Medulla oblongata (tissue), 1 donor: ENCODE data around the gene MEIS2.

Experiments used
- DNase-seq: peaks from one replicate; pipeline ENCODE4 v3.0.0-alpha.2; 2015; ENCODE audit errors: extremely low spot score

The MEIS2 gene

DNA sequence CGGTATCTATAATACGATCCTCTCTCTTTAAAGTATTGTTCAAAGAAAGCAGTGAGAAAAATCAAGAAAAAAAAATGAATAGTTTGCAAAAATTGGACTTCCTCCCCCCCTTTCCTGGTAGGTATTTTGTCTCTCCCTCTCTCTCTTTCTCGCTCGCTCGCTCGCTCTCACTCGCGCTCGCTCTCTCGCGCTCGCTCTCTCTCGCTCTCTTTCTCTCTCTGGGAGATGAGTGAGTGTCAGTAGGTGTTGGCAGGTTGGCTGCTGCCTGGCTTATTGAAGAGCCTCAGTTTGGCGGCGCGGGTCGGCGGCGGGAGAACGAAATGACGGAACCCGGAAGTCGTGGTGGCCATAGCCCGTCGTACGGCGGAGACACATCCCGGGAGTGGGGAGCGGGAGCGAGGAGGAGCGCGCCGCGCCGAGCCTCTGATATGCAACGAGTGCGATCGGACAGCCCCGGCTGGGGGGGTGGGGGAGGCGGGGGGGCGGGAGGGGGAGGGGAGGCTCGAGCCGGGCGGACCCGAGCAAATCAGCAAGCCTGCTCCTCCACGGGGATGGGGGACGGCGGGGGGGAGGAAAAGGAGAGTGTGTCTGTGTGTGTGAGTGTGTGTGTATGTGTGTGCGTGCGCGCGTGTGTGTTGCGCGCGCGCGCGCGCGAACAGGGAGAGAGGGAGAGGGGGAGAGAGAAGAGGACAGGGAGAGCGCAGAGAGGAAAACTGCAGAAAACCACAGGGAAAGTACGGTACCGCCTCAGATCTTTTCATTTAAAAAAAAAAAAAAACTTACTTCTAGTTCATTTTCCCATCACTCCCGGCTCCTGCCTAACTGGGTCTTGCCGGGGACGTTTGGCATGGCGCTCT lies at the start of gene MEIS2:
MEIS2 (minus strand) TSS at position 441 of the 857 bp plus-strand sequence. CDS start 1,083 bp downstream, outside the sequence.
- DNase-seq: peak; percentile 91

DNA sequence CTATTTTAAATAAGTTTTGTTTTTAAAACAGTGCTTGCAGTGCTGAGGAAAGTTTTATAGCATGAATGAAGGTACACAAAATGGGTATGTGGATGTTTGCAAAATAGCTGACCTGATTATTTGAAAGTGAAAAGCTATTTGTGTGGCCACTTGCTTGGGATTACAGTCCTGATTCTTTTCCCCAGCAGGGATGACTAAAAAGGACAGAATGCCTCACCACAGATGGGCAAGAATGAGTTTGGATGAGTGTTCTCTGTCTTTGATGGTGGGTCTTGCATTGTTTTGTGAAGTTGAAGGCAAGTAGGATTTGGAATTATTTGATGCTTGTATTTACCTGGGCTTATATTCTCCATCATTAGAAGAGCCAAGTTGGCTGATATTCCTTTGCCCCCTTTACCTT lies 48.8 kb upstream of the MEIS2 start:
- no peak for DNase-seq

DNA sequence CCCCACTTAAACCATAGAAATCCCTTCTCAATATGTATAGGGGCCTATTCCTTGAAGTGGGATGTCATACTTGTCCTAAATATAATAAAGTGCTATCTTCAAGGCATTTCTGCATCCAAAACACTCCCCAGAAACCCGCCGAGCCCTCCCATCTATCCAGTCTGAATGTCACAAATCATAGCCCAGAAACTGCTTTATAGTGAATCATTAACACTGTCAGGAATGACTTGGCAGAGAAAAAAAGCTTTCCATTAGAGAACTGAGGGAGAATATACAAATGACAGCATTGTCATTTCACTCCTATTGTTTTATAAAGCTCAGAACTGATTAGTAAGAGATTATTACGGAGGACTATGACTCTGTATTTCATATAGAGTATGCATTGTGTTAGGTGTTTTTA lies 48.4 kb upstream of the MEIS2 start:
- DNase-seq: no peak

DNA sequence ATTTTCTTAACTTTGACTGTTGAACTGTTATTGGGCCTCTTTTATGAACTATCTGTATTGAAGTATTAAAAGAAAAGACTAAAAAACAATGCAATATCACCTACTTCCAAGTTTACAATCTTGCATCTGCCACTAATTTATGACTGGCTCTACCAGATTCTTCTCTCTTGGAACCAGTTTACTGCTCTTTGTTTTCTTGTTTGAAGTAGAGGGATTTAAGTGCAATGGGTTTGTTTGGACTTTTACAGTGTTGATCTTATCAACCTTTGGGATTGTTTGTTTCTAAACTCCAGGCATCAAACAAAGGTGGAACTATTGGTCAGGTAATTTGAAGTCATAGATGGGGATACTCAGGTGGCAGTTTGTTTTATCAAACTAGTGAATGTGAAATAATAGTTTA lies 43.0 kb upstream of the MEIS2 start:
- DNase-seq: no peak

DNA sequence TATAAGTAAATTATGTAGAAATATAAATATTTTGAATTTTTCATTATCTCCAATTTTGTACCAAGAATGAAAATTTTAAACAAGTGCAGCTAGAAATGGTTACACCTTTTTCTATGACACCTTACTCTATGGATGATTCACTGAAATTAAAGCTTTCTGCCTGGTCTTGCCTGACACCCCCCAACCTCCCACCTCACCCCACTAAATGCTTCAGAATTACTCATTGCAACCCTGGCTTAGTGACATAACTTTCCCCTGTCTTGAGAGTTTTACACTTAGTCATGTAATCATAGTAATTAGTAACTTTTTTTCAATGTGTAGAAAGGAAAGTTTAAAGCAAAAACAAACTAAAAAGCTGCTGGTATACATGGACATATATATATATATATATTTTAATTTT lies 42.0 kb upstream of the MEIS2 start:
- DNase-seq: no peak

DNA sequence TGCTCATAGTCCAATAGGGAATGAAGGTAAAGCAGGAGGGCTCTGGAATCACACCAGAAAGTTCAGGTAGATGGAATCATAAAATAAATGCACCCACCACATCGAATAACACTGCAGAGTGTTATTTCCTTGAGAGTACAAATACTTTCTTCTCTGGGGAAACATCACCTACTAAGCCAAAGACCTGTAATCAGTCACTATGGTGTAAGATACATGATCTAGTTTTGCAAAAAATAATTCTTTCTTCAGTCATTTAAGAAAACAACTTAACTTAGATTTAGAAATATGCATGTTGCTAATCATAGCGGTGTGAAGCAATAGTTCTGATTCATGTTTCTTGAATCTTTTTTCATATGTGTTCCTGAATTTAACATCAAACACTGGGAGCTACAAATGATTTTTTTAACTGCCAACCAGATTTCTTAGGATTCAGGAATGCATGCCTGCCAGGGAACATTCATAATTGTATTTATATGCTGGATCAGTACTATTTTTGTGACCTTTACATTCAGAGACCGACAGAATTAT lies 40.2 kb upstream of the MEIS2 start:
- DNase-seq: no peak

DNA sequence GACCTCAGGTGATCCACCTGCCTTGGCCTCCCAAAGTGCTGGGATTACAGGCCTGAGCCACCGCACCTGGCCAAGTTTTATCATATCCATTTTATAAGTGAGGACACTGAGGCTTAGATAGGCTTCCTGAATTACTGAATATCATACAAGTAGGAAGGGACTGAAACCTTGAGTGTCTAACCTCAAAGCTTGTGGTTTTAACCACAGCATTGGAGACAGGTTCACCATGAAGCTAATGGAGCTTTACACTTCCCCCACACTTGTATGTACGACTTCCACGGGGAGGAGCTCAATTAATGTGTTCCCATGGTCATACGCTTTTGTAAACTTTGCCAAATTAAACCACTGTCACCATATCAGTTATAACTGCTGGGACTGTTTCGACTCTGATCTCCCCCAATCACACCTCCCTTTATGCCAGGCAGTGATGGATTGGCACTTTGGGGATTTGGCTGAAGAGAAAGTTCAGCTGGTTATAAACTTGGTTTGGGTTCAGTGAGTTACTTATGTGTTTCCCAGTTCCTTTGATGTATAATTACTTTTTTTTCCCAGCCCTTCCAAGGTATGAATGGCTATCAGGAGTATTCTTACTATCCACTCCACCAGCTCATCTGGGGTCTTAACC lies 38.4 kb upstream of the MEIS2 start:
- no peak for DNase-seq

DNA sequence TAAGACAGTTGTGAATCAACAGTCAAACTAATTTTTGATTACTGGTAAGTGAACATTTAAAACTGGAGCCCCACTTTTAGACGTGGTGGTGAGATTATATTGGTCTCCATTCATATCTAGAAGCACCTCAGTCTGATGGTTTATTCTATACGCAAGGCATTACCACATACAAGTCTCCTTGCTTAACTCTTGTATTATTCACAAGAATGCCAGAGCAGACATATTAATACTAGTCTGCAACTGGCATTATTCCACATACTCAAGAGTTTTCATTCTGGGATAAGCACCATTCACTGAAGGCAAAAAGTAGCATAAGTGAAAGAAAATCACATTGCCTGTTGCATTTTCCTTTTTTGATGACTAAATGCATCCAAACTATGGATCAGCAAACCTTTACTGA lies 36.9 kb upstream of the MEIS2 start:
- no peak for DNase-seq

DNA sequence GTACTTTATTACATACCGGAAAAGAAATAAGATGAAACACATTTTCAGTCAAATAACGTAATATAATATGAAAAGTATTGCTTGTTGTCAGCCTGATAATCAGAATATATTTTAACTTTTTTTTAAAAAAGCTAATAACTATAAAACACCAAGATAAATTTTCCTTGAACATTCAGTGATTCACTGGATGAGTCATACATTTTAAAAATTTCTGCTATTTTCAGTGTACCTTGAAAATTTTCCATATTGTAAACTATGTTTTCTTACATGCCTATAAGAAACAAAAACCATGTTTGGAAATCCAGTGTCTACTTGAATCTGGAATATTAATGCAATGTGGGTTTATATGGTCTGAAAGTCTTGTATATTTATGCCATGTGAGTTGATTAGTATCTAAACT lies 36.3 kb upstream of the MEIS2 start:
- DNase-seq: no peak

DNA sequence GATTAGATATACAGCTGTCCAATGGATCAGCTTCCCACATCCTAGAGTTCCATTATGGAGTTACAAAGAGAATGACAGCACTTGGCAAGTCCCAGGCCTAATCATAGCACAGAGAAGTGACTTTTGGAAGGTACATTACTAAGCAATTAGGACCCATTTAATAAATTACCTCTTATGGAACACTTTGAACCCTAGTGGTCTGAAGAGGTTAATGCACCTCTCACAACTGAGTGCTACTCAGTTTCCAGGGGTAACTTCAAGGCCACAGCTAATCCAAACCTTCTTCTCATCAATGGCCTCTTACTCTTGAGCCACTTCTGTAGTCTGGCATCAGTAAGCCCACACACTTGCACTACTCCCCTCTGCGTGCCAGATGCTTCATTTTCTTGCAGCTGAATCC lies 34.9 kb upstream of the MEIS2 start:
- no peak for DNase-seq

DNA sequence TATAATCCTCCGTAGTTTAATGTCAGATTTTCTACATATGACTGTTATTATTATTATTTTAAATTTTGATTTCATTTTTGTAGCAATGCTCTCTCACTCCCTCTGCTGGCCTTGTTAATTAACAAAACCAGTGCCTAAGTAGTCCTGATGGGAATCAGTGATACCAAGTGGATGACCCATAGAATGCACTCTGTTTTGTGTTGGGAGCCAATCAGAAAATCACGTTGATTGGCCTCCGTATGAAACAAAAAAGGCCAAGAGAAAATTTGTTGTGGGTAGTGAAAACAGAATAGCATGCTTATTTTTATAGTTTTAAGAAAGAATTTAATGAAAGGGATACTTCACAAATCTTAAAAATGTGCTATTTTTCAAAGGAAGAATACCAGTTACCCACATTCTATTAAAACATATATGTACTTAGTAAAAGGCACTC lies 34.4 kb upstream of the MEIS2 start:
- peak; percentile 47 for DNase-seq

DNA sequence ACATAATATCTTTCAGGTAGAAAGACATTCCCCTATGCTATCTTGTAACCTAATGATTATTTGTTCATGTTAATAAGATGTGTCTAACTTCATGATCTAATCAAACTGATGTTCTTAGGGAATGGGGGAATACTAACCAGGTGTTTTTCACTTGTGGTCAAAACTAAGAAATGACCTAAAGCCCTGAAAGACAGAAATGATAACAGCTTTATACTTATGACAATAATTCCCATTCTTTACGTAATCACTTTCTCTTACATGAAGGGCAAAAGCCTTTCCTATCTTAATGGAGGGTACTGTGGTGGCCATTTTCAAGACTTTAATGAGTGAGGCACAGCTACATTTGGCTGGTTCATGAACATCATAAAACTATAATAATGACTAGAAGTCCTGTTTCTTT lies 33.9 kb upstream of the MEIS2 start:
- no peak for DNase-seq

DNA sequence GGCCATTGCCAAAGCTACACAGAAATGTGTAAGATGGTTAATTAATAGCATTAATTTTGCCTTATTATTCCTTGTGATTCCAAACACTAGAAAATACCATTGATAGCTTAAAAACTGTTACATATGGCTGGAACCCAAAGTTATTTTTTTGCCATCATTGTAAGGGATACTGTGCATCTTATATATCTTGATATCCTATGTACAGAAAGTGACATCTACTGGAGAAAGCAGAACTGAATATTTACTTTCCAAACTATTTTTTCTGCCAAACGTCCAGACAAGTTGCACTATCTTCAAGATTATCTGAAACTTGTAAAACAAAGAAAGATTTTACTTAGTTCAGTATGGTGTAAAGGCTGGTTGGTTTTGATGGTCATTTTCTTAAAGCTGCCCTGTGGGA lies 33.3 kb upstream of the MEIS2 start:
- DNase-seq: peak; percentile 48

DNA sequence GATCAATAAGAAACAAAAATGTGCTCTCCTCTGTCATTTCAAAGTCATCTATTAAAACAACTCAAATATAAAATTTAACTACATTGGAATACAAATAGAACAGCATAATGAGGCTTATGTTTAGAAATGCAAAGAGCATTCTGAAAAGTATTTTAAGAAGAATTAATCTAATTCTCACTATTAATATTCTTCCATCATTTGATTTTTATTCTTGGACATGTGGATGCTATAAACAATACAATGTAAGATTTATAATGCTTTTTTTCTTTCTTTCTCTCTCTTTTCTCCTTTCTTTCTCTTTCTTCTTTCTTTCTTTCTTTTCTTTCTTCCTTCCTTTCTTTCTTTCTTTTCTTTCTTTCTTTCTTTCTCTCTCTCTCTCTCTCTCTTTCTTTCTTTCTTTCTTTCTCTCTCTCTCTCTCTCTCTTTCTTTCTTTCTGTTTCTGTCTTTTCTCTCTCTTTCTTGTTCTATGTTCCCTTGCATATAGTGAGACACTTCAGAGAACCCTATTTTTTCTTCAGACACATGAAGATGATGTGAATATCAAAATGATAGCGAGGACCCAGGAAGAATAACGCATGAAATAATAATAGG lies 32.6 kb upstream of the MEIS2 start:
- DNase-seq: no peak

DNA sequence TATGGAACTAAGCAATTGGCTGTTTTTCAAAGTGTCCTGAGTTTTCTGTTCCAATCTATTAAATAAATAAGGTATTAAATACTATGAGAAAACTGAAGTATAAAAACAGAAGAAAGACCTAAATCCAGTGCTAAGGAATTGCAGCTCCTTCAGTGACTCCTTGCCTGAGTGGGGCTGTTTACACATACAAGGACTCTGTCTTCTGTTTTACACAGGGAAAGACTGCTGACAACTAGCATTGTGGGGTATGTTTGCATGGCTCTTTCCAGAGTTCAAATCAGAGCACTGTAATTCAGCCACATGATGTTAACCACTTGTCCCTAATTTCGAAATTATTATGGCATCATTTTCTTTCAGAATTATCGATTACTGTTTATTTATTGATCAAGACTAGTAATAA lies 31.3 kb upstream of the MEIS2 start:
- DNase-seq: no peak

DNA sequence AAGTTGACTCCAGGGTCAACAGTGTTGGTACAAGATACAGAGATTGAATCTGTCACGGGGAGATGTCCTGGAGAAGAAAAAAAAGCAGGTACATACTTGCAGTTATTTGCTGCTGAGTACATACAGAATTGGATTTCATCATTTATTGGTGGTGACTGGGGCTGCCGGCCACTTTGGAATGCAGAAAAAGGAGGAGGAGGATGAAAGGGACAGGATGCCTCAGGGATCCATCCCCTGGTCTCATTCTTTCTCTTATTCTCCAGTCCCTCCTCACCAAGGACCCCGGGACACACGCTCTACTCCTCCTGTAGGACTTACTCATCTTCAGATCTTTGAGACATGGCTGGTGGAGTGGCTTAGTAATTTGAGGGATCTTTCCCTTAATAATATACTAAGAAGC lies 30.0 kb upstream of the MEIS2 start:
- no peak for DNase-seq

DNA sequence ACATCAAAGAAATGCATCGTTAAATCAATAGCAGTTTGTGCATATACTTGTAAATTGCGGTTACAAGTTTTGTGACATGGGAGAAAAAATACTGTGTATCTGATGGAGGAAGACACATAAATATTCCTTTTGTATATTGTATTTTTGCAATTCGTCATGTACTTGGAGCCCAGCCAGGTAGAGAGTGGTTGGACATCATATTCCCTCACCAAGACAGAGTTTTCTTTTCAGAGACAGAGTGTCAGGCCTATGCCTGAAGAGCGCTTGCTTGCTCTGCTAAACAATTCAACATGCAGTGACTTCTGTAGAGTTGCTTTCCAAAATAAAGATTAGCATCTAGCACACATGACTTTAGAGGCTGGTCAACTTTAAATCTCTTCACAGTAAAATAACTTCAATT lies 24.8 kb upstream of the MEIS2 start:
- no peak for DNase-seq

DNA sequence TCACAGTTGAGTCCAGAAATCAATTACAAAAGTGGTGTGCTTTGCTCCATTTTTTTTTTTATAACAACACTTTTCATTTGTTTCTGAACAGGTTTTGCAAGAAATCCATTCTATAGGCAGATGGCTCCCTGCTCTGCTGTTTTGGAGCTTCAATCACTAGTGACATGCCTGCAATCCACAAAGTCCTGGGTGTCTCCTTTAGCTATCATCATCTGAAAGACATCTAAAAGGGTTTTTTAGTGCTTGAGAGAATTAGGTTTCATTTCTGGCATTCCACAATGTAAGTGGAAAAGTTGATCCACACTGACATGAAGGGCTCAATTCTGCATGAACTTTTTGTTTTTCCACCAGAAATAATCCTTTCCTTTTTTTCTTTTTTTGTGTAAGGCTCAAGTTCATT lies 24.0 kb upstream of the MEIS2 start:
- no peak for DNase-seq

DNA sequence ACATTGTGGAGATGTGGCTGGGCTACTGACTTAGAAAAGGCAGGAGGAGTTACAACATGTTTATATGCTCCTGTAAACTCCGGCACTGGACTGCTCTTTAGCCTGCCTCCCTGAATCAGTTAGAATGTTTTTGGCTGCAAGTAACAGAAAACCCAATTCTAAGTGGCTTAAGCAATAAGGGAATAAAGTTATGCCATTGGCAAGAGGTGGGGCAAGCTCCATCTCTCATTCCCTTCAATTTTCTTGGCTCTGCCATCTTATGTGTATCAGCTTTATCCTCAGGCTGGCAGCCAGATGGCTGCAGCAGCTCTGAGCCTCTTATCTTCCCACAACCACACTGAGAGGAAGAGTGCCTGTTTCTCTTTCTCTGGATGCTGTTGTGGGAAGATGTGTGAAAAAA lies 22.4 kb upstream of the MEIS2 start:
- DNase-seq: no peak

DNA sequence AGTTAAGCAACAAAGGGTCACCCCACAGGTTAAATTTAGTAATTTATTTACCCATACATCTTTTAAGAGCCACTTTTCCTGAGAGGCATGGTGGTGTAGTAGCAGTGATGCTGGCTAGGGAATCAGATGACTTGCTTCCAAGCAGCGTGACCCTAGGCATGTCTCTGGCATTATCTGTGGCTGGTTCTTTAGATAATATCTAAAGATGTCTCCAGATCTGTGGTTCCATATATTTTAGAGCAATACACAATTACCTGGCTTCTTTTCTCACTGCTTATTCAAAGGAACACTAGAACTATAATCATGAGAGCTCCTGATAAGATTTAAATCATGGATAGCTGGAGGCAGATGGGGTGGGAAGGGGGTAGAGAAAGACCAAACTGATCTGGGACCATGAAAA lies 21.1 kb upstream of the MEIS2 start:
- no peak for DNase-seq

DNA sequence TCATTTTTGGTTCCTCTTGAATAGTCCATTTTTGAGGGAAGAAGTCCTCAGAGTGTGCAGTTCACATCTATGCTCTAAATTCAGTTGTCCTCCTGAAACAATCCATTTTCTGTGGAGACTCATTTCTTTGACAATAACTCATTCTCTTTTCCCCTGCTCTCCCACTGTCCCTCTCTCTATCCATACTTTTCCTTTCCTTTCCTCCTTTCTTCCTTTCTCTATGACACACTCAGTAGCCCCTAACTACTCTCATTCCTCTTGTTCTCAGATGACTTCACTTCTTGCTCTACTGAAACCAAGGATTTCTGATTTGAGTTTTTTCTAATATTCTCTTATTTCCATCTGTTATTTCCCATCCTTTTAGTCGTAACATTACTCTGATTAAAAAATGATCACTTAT lies 16.7 kb upstream of the MEIS2 start:
- DNase-seq: no peak

DNA sequence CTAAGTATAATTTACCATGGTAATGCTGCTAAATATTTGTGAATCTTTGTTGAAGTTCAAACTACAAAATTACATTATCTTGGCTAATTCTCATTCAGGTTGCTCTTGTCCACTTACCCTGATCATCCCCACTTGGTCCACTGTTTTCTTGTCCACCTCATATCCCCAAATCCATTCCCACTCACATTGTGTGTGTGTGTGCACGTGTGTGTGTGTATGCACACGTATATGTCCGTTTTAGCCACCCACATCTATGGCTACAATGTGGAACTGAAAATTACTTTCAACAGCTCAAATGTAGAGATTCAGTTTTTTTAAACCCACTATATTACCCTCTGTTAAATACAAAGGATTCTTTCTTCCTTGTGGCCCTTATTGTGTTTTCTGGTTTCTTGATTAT lies 15.2 kb upstream of the MEIS2 start:
- DNase-seq: no peak
